H1 (cell line): ENCODE measurements around the gene VSTM4. TPM values are rescaled to one million over a fixed set of nuclear protein-coding genes. Genes with fewer than 3 reads are reported as not detected.

ENCODE experiments used
- ASH2L ChIP-seq: fragments of 200-600, 300-600 bp; sonication (generic); IDR thresholded peaks from one replicate; pipeline ENCODE4 v1.7.1; 2017; ENCODE audit warnings: low read length
- CBX8 ChIP-seq: fragments of 300-800, 300-1000 bp; sonication (generic); IDR thresholded peaks from 2 replicates; pipeline ENCODE4 v1.7.1; 2016; ENCODE audit warnings: low read depth, low read length, borderline replicate concordance
- CTBP2 ChIP-seq: IDR thresholded peaks from 2 replicates; pipeline ENCODE4 v1.7.0; 2011; ENCODE audit warnings: borderline replicate concordance, mild to moderate bottlenecking, moderate library complexity, mixed read lengths, low read length; ENCODE audit not compliant: insufficient read depth, insufficient read length
- CTCF ChIP-seq, 3 experiments: IDR thresholded peaks; 1 replicate in 2 of 3; 2 replicates in 1 of 3; pipeline versions ENCODE4 v1.5.1 to v1.6.1; 2011; ENCODE audit warnings: low read length in 3 of 3, mild to moderate bottlenecking in 3 of 3, inconsistent platforms in 2 of 3, low read depth in 1 of 3, moderate library complexity in 1 of 3; ENCODE audit not compliant: insufficient read depth in 1 of 3; ENCODE audit errors: control extremely low read depth in 1 of 3
- HDAC6 ChIP-seq: IDR thresholded peaks from one replicate; pipeline ENCODE4 v1.7.1; 2012; ENCODE audit warnings: low read depth, mild to moderate bottlenecking, inconsistent platforms, low read length, moderate library complexity
- KDM1A ChIP-seq: fragments of 200-600, 300-600 bp; sonication (generic); IDR thresholded peaks from 2 replicates; pipeline ENCODE4 v1.7.1; 2016; ENCODE audit warnings: mild to moderate bottlenecking, low read length, borderline replicate concordance
- NRF1 ChIP-seq: IDR thresholded peaks from 2 replicates; pipeline ENCODE4 v1.6.1; 2011; ENCODE audit warnings: mild to moderate bottlenecking, low read depth, low read length, improper control_type of control experiment
- SIN3A ChIP-seq, 2 experiments: IDR thresholded peaks in 1 of 2; conservative IDR thresholded peaks in 1 of 2; 2 replicates each; pipeline ENCODE4 v1.6.1; 2011 to 2012; ENCODE audit warnings: low read length in 2 of 2, improper control_type of control experiment in 1 of 2, low read depth in 1 of 2, mild to moderate bottlenecking in 1 of 2
- SP2 ChIP-seq: IDR thresholded peaks from 2 replicates; pipeline ENCODE4 v1.6.1; 2012; ENCODE audit warnings: mild to moderate bottlenecking, low read length, inconsistent platforms
- SP4 ChIP-seq: IDR thresholded peaks from 2 replicates; pipeline ENCODE4 v1.6.1; 2012; ENCODE audit warnings: low read length, inconsistent platforms
- polyA plus RNA-seq, 7 experiments: library from polyadenylated mRNA; depleted of rRNA in 3 of 7; stranded (reverse) in 5 of 7; unstranded in 2 of 7; fragments of >200 nt in 5 of 7; fragments of 200-250 nt in 2 of 7; gene quantifications; 1 replicate in 5 of 7; 2 replicates in 1 of 7; 4 replicates in 1 of 7; pipeline versions ENCODE4 v1.2.1 to v1.2.3, GENCODE V29; 2011 to 2013; ENCODE audit warnings: missing spikeins in 2 of 7, mixed read lengths in 2 of 7
- total RNA-seq: library from RNA; stranded (reverse); fragmentation: NEBNext Ultra II Directional; extraction: Animal tissue kit (Norgen Biotek cat#: 25700); gene quantifications from 2 replicates; pipeline ENCODE4 v1.2.1, GENCODE V29; 2021

VSTM4 gene
- total and polyA plus RNA-seq, 2 of the 8 experiments (the other 6 are each of a cell fraction or from before 2014, with no cell fraction given), result 0.48 to 0.73 TPM

DNA sequence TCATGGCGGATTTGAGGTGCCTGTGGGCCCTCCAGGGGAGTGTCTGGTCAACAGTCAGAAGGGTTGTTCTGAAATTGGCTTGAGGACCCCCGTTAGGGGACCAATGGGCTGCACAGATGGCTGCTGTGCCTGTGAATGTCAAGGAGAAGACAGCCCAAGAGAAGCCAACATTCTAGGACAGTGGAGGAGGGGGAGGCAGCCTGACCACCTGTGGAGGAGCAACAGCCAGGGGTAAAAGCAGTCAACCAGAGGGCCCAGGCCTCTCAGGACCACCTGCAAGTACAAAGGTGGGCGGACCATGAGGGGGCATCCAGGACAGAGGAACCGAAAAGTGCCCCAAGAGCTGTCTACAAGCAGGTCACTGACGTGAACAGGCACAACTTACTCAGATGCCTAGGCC lies 76.6 kb downstream of the VSTM4 start (continued):
- TF ChIP-seq CTCF (IDR thresholded peaks at IDR 0.05; ENCODE audit: control extremely low read depth in 1 of 3, insufficient read depth in 1 of 3, low read depth in 1 of 3, low read length in 3 of 3) (no peak), HDAC6 (no peak), SP4 (no peak), NRF1 (no peak), CBX8 (no peak), SP2 (no peak), KDM1A (no peak), CTBP2 (no peak), ASH2L (no peak), SIN3A (conservative IDR thresholded peaks at IDR 0.05 in 1 of 2, IDR thresholded peaks at IDR 0.05 in 1 of 2; ENCODE audit: low read depth in 1 of 2, low read length in 2 of 2) (no peak)
